ENCODE results near the gene TSPAN17. TPM values are rescaled to one million over a fixed set of nuclear protein-coding genes. Genes with fewer than 3 reads are reported as not detected.
A peak's percentile ranks its signal among the peaks of the same experiment; 100 is the strongest.

The TSPAN17 gene
- total and polyA plus RNA-seq, 2 donors from 2014 or later: 32.1 to 34.3 TPM

DNA sequence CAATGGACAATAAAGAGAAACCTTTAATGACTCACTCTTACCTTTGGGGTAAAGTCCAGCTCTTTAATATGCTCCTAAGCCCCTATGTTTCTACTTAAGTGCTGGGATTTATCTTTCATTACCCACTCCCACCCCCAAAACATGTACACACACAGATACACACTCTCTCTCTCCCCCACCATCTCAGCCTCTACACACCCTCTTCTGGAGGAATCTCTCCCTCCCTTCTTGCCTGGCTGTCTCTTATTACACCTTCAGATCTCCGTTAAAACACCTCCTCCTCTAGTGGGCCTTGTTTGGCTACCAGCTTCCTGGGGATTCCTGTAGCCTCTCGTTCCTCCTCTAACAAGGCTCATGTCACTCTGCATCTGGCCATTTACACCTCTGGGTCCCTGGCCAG is 44.2 kb upstream of the TSPAN17 start:
- no peak overlapping the region for H3K9ac ChIP-seq (ENCODE audit: low read length in 3 of 3)
- no peak overlapping the region for H3K4me3 ChIP-seq (ENCODE audit: low read length in 3 of 3)
- no peaks in the 10 kb centered on the region for H3K27me3 ChIP-seq (ENCODE audit: control insufficient read depth, insufficient read depth, low read length)
- no peak for TF ChIP-seq CTCF (IDR thresholded peaks at IDR 0.05; ENCODE audit: borderline replicate concordance, extremely low read depth, insufficient read depth)
- intact Hi-C loops (cut with DNase I): no loop called here
- H3K9me3 ChIP-seq (ENCODE audit: control insufficient read depth in 2 of 3, insufficient read depth in 1 of 3, low read length in 3 of 3): no peaks in the 10 kb centered on the region
- no peak for DNase-seq
- no peaks in the 10 kb centered on the region for H3K36me3 ChIP-seq (ENCODE audit: control insufficient read depth in 2 of 3, insufficient read depth in 3 of 3, low read length in 3 of 3)
- no peak for FAIRE-seq
- no peak overlapping the region for H3K27ac ChIP-seq (ENCODE audit: low read depth in 2 of 2, low read length in 2 of 2)
- no peaks in the 10 kb centered on the region for H3K4me1 ChIP-seq (ENCODE audit: control insufficient read depth in 2 of 3, insufficient read depth in 2 of 3, low read depth in 1 of 3, low read length in 3 of 3)

DNA sequence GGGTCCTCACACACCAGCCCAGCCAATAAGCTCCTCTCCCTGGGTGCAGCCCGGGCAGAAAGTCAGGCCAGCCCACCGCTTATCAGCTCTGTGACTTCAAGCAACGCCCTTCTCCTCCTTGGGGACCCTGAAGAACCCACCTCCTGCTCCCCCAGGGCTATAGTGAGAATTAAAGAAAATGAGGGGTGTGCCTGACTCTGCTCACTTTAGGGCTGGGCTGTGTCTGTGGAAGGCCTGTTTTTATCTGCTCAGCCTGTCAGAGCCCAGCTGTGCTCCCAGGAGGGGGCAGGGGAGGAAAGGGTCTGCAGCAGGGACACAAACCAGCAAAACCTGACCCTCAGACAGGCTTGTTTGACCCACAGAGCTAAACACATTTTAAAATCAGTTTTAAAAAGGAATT is 41.3 kb upstream of the TSPAN17 start:
- Histone ChIP-seq H3K9ac (ENCODE audit: low read length in 3 of 3) (no peak overlapping the region), H3K27ac (ENCODE audit: low read depth in 2 of 2, low read length in 2 of 2) (no peak overlapping the region), H3K9me3 (ENCODE audit: control insufficient read depth in 2 of 3, insufficient read depth in 1 of 3, low read length in 3 of 3) (no peaks in the 10 kb centered on the region), H3K4me3 (ENCODE audit: low read length in 3 of 3) (no peak overlapping the region), H3K27me3 (ENCODE audit: control insufficient read depth, insufficient read depth, low read length) (peaks cover 4% of the 10 kb centered on the region), H3K36me3 (ENCODE audit: control insufficient read depth in 2 of 3, insufficient read depth in 3 of 3, low read length in 3 of 3) (no peaks in the 10 kb centered on the region), H3K4me1 (ENCODE audit: control insufficient read depth in 2 of 3, insufficient read depth in 2 of 3, low read depth in 1 of 3, low read length in 3 of 3) (peaks cover 0 to 3% (median 0%) of the 10 kb centered on the region in 3 donors)
- DNase-seq (peak in 1 of 5 donors; percentile 39), FAIRE-seq (no peak)
- TF ChIP-seq CTCF (IDR thresholded peaks at IDR 0.05; ENCODE audit: borderline replicate concordance, extremely low read depth, insufficient read depth): no peak
- intact Hi-C loops (cut with DNase I): no loop called here

DNA sequence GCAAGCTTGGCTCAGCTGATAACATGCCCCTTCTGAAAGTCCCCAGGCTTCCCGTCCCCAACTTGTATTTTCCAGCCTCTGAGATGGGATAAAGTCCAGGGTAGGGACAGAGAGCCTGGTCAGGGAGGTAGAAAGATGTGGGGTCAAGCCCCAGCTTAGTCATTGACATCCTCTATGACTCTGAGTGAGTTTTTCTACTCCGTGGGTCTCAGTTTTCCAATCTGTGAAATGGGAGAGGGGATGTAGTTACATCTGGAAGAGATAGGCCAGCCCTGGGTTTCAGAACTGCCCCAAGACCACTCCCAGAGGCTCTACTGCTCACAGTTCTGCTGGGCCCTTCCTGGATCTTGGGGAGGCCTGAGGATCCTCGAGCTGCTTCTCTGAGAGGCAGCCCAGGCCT is 40.4 kb upstream of the TSPAN17 start:
- Histone ChIP-seq H3K4me1 (ENCODE audit: control insufficient read depth in 2 of 3, insufficient read depth in 2 of 3, low read depth in 1 of 3, low read length in 3 of 3) (peaks cover 0 to 3% (median 0%) of the 10 kb centered on the region in 3 donors), H3K27me3 (ENCODE audit: control insufficient read depth, insufficient read depth, low read length) (peaks cover 4% of the 10 kb centered on the region), H3K9ac (ENCODE audit: low read length in 3 of 3) (no peak overlapping the region), H3K27ac (ENCODE audit: low read depth in 2 of 2, low read length in 2 of 2) (no peak overlapping the region), H3K4me3 (ENCODE audit: low read length in 3 of 3) (no peak overlapping the region), H3K36me3 (ENCODE audit: control insufficient read depth in 2 of 3, insufficient read depth in 3 of 3, low read length in 3 of 3) (no peaks in the 10 kb centered on the region), H3K9me3 (ENCODE audit: control insufficient read depth in 2 of 3, insufficient read depth in 1 of 3, low read length in 3 of 3) (no peaks in the 10 kb centered on the region)
- DNase-seq (no peak), FAIRE-seq (no peak)
- intact Hi-C loops (cut with DNase I): no loop called here
- no peak for TF ChIP-seq CTCF (IDR thresholded peaks at IDR 0.05; ENCODE audit: borderline replicate concordance, extremely low read depth, insufficient read depth)

GRCh38 chr5:176608142-176608705 is 39.1 kb upstream of the TSPAN17 start:
- DNase-seq (no peak), FAIRE-seq (no peak)
- Histone ChIP-seq H3K4me1 (ENCODE audit: control insufficient read depth in 2 of 3, insufficient read depth in 2 of 3, low read depth in 1 of 3, low read length in 3 of 3) (peaks cover 0 to 3% (median 0%) of the 10 kb centered on the region in 3 donors), H3K27ac (ENCODE audit: low read depth in 2 of 2, low read length in 2 of 2) (no peak overlapping the region), H3K27me3 (ENCODE audit: control insufficient read depth, insufficient read depth, low read length) (peaks cover 4% of the 10 kb centered on the region), H3K36me3 (ENCODE audit: control insufficient read depth in 2 of 3, insufficient read depth in 3 of 3, low read length in 3 of 3) (no peaks in the 10 kb centered on the region), H3K4me3 (ENCODE audit: low read length in 3 of 3) (no peak overlapping the region), H3K9ac (ENCODE audit: low read length in 3 of 3) (no peak overlapping the region), H3K9me3 (ENCODE audit: control insufficient read depth in 2 of 3, insufficient read depth in 1 of 3, low read length in 3 of 3) (no peaks in the 10 kb centered on the region)
- no peak for TF ChIP-seq CTCF (IDR thresholded peaks at IDR 0.05; ENCODE audit: borderline replicate concordance, extremely low read depth, insufficient read depth)
- intact Hi-C loops (cut with DNase I): no loop called here
